ENCODE data around the gene QPRT.
"Not testable (repeated sequence)": the region's sequence is repeated elsewhere in the genome, so short reads cannot be mapped to it uniquely, and the experiment has no call there.

The QPRT gene

DNA sequence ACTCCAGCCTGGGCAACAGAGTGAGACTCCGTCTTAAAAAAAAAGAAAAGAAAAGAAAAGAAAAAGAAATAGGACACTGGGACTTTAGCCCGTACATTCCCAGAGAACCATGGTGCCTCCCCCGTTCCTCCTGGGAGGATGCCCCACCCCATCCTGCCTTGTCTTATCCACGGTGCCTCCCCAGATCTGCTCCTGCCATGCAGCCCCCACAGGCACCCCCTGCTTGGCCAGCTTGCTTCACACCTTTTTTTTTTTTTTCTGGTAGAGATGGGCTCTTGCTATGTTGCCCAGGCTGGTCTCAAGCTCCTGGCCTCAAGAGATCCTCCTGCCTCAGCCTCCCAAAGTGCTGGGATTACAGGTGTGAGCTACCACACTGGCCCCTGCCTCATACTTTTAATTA, 67.5 kb downstream of the QPRT start:
- not testable (repeated sequence) for DNase-seq (ENCODE audit: low spot score)

All from Ammon's horn (tissue), 1 donor.